Measurements from ENCODE around the gene ACKR3. TPM values are rescaled to one million over a fixed set of nuclear protein-coding genes. Genes with fewer than 3 reads are reported as not detected.

Gene ACKR3
- total and polyA plus RNA-seq, 3 donors from 2014 or later, result 22.8 to 52.8 (median 35.5) TPM

DNA sequence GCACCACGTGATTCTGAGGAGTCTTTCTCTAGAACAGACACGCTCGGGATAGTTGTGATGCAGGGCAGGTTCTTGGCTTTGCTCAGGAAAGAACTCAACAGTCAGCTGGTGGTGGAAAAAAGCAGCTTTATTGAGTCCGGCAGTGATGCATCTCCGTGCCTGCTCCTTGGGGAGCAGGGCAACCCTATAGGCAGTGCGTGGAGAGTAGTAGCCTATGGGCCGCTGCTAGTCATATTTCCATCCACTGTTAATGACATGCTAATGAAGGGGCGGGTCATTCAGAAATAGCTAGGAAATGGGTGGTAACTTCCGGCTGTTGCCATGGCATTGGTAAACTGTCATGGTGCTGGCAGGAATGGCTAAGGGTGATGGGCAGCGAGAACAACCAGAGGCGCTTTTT lies 11.6 kb upstream of the ACKR3 start:
- DNase-seq, result peak; percentile 42
- Histone ChIP-seq H3K4me3 (no peak overlapping the region), H3K27me3 (no peaks in the 10 kb centered on the region)

DNA sequence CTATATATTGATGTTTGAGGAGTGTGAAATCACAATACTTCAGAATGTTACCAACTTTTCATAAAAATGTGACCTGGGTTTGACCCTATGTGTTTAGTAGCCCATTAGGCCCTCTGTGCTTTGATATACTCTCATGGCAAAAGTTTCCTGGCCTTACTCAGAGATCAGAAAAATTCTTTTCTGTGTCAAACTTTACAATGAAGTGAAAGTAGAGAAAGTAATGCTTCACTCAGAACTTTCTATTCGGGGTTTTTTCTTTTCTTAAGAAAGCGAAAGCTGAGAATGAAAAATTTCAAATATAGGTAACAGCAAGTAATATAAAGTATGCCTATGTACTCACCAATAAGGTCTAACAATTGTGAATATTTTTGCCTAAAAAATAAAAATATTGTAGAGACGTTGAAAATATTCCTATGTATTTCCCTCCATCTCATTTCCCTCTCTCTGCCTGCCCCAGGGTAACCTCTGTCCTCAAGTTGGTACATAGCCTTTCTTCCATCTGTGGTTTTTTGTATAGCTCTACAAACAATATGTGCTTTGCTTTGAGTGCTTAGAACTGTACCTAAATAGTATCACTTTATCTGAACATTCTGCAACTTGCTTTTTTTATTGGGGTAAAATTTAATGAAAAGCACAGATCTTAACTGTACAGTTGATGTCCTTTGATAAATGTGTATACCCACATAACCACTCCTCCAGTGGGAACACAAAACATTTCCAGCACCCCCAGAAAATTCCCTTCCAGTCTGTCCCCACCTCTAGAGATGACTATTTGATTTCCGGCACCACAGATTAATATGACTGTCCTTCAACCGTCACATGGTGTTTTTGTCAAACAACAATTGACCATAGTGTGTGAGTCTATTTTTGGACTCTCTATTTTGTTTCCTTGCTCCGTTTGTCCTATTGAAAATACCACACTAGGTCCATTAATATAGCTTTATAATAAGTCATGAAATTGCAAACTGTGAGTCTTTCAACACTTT lies 10.3 kb upstream of the ACKR3 start:
- WGBS, 2 donors, result 71 to 75% methylated on average over 6 of the region's 6 CpGs
- no peak overlapping the region for H3K4me3 ChIP-seq

More for the DNA sequence above, 11.6 kb upstream of the ACKR3 start:
- no peak overlapping the region for H3K27ac ChIP-seq
- no peaks in the 10 kb centered on the region for H3K9me3 ChIP-seq
- H3K4me1 ChIP-seq, result no peaks in the 10 kb centered on the region
- WGBS, 2 donors, result 66 to 72% methylated on average over 11 of the region's 11 CpGs
- H3K36me3 ChIP-seq (ENCODE audit: low read depth, missing control alignments), result no peaks in the 10 kb centered on the region
- no peak for TF ChIP-seq POLR2A (IDR thresholded peaks at IDR 0.05)
- TF ChIP-seq, protein P1, sequence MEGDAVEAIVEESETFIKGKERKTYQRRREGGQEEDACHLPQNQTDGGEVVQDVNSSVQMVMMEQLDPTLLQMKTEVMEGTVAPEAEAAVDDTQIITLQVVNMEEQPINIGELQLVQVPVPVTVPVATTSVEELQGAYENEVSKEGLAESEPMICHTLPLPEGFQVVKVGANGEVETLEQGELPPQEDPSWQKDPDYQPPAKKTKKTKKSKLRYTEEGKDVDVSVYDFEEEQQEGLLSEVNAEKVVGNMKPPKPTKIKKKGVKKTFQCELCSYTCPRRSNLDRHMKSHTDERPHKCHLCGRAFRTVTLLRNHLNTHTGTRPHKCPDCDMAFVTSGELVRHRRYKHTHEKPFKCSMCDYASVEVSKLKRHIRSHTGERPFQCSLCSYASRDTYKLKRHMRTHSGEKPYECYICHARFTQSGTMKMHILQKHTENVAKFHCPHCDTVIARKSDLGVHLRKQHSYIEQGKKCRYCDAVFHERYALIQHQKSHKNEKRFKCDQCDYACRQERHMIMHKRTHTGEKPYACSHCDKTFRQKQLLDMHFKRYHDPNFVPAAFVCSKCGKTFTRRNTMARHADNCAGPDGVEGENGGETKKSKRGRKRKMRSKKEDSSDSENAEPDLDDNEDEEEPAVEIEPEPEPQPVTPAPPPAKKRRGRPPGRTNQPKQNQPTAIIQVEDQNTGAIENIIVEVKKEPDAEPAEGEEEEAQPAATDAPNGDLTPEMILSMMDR (IDR thresholded peaks at IDR 0.05), result no peak
- intact Hi-C loops (cut with DNase I; ENCODE audit: low total_unique reads), result no loop called here

DNA sequence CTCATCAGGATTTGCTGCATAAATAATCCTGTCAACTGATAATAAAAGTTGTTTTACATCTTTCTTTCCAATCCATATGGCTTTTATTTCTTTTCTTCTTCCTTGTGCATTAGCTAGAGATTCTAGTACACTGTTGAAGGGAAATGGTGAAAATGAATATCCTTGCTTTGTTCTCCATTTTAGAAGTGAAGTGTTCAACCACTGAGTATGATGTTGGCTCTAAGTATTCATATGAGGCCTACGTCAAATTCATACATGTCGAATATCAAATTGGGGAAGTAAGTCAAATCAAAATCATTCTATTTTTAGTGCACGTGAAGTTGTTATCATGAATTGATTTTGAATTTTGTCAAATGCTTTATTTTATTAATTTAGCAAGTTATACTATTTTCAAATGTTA lies 7.8 kb upstream of the ACKR3 start:
- no peak overlapping the region for H3K27ac ChIP-seq
- intact Hi-C loops (cut with DNase I; ENCODE audit: low total_unique reads), result loop anchor here (10.0 kb wide), 1 partner anchor 47 kb away; no protein-coding TSS in a partner anchor
- no peaks in the 10 kb centered on the region for H3K36me3 ChIP-seq (ENCODE audit: low read depth, missing control alignments)
- no peak overlapping the region for H3K4me3 ChIP-seq
- no peaks in the 10 kb centered on the region for H3K9me3 ChIP-seq
- H3K4me1 ChIP-seq, result peaks cover 1% of the 10 kb centered on the region
- no peak for DNase-seq
- TF ChIP-seq, protein P1 (IDR thresholded peaks at IDR 0.05), result no peak
- no peak for TF ChIP-seq POLR2A (IDR thresholded peaks at IDR 0.05)
- WGBS, 2 donors, result 85 to 98% methylated on average over 3 of the region's 3 CpGs
- no peaks in the 10 kb centered on the region for H3K27me3 ChIP-seq

More for the DNA sequence above, 10.3 kb upstream of the ACKR3 start:
- Histone ChIP-seq H3K27me3 (no peaks in the 10 kb centered on the region), H3K4me1 (no peaks in the 10 kb centered on the region), H3K36me3 (ENCODE audit: low read depth, missing control alignments) (no peaks in the 10 kb centered on the region), H3K9me3 (no peaks in the 10 kb centered on the region), H3K27ac (no peak overlapping the region)
- intact Hi-C loops (cut with DNase I; ENCODE audit: low total_unique reads), result no loop called here
- DNase-seq, result no peak
- no peak for TF ChIP-seq POLR2A (IDR thresholded peaks at IDR 0.05)
- TF ChIP-seq, protein P1 (IDR thresholded peaks at IDR 0.05), result no peak

DNA sequence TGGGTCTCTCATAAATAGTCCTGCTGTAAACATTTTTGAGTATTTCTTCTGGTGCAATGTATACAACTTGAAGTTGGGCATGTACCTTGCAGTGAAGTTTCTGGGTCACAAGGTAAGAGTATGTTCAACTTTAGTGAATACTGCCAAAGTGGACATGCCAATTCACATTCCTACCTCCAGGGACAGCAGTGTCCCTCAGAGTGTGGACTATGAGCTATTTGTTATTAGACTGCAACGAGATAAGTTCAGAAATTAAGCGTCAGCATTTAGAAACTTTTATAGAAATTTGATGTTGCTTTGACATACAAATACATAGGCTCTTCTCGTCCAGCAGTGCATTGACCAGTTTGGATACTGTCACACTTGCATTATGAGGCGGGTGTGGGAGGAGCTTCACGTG lies 7.2 kb upstream of the ACKR3 start:
- Histone ChIP-seq H3K4me3 (no peak overlapping the region), H3K9me3 (no peaks in the 10 kb centered on the region), H3K4me1 (peaks cover 7% of the 10 kb centered on the region), H3K36me3 (ENCODE audit: low read depth, missing control alignments) (no peaks in the 10 kb centered on the region), H3K27ac (no peak overlapping the region), H3K27me3 (no peaks in the 10 kb centered on the region)
- WGBS, 2 donors, result 62 to 76% methylated on average over 5 of the region's 5 CpGs
- TF ChIP-seq, protein P1 (IDR thresholded peaks at IDR 0.05), result peak; percentile 68 to 75 (median 73)
- no peak for TF ChIP-seq POLR2A (IDR thresholded peaks at IDR 0.05)
- peak; percentile 42 for DNase-seq
- intact Hi-C loops (cut with DNase I; ENCODE audit: low total_unique reads), result loop anchor here (10.0 kb wide), 1 partner anchor 48 kb away; no protein-coding TSS in a partner anchor

All from testis (tissue), 3 donors.